ENCODE measurements around the gene ATF6B.
A peak's percentile ranks its signal among the peaks of the same experiment; 100 is the strongest.

The ATF6B gene

GRCh38 chr6:32149932-32150870 lies 22.2 kb upstream of the ATF6B start:
- Histone ChIP-seq H3K27ac (ENCODE audit: insufficient read depth in 1 of 2, low read depth in 1 of 2, low read length in 2 of 2, poor library complexity in 1 of 2, severe bottlenecking in 2 of 2) (no peak overlapping the region), H3K27me3 (replicated peaks in 2 of 5; ENCODE audit: control insufficient read depth in 4 of 5, insufficient read depth in 5 of 5, low read length in 4 of 5) (peaks cover 6 to 32% (median 25%) of the 10 kb centered on the region in 5 experiments), H3K9me3 (ENCODE audit: control extremely low read depth in 1 of 5, control insufficient read depth in 4 of 5, insufficient read depth in 2 of 5, low read depth in 1 of 5, low read length in 4 of 5) (no peaks in the 10 kb centered on the region), H3K4me3 (ENCODE audit: control insufficient read depth in 1 of 7, extremely low read depth in 1 of 7, insufficient read depth in 4 of 7, low read depth in 2 of 7, low read length in 6 of 7) (no peak overlapping the region), H3K4me1 (ENCODE audit: control extremely low read depth in 1 of 4, control insufficient read depth in 4 of 4, insufficient read depth in 4 of 4, low read length in 3 of 4) (peaks cover 0 to 54% (median 36%) of the 10 kb centered on the region in 4 experiments), H3K36me3 (ENCODE audit: control insufficient read depth in 4 of 4, insufficient read depth in 4 of 4, low read length in 3 of 4) (peaks cover 0 to under 1% (median 0%) of the 10 kb centered on the region in 4 experiments)
- WGBS (ENCODE audit: insufficient coverage): 41% methylated on average over 46 of the region's 55 CpGs
- POLR2A ChIA-PET: interaction anchor here (0.8 kb wide), 1 partner anchor 33 kb away, joined by 3 read pairs; no protein-coding TSS in a partner anchor
- peak in 1 of 3 donors; percentile 27 for DNase-seq
- CTCF ChIA-PET: interaction anchor here (0.8 to 1.2 kb wide), 3 partner anchors 8 to 31 kb away, joined by 3 read pairs; no protein-coding TSS in a partner anchor

- Histone ChIP-seq H3K4me3 (ENCODE audit: control insufficient read depth in 1 of 7, extremely low read depth in 1 of 7, insufficient read depth in 4 of 7, low read depth in 2 of 7, low read length in 6 of 7) (peak overlapping the region in 6 of 7 experiments; percentile 38 to 81 (median 72)), H3K27ac (ENCODE audit: insufficient read depth in 1 of 2, low read depth in 1 of 2, low read length in 2 of 2, poor library complexity in 1 of 2, severe bottlenecking in 2 of 2) (no peak overlapping the region), H3K4me1 (ENCODE audit: control extremely low read depth in 1 of 4, control insufficient read depth in 4 of 4, insufficient read depth in 4 of 4, low read length in 3 of 4) (peaks cover 0 to 45% (median 27%) of the 10 kb centered on the region in 4 experiments), H3K27me3 (replicated peaks in 2 of 5; ENCODE audit: control insufficient read depth in 4 of 5, insufficient read depth in 5 of 5, low read length in 4 of 5) (peaks cover 6 to 32% (median 25%) of the 10 kb centered on the region in 5 experiments), H3K9me3 (ENCODE audit: control extremely low read depth in 1 of 5, control insufficient read depth in 4 of 5, insufficient read depth in 2 of 5, low read depth in 1 of 5, low read length in 4 of 5) (no peaks in the 10 kb centered on the region), H3K36me3 (ENCODE audit: control insufficient read depth in 4 of 4, insufficient read depth in 4 of 4, low read length in 3 of 4) (no peaks in the 10 kb centered on the region)
- ChIA-PET CTCF (interaction anchor here (0.8 to 2.0 kb wide), 8 partner anchors 9 to 48 kb away, joined by 3 to 9 read pairs (median 4); partner anchors contain the start of gene FKBPL), POLR2A (interaction anchor here (0.7 kb wide), 1 partner anchor 29 kb away, joined by 3 read pairs; no protein-coding TSS in a partner anchor)
- DNase-seq: no peak
- 46% methylated on average over 31 of the region's 47 CpGs for WGBS (ENCODE audit: insufficient coverage)
Measured at GRCh38 chr6:32149092-32149755, 21.2 kb upstream of the ATF6B start.

- H3K27ac ChIP-seq (ENCODE audit: insufficient read depth in 1 of 2, low read depth in 1 of 2, low read length in 2 of 2, poor library complexity in 1 of 2, severe bottlenecking in 2 of 2): no peak overlapping the region
- peaks cover 0 to 42% (median 22%) of the 10 kb centered on the region in 4 experiments for H3K4me1 ChIP-seq (ENCODE audit: control extremely low read depth in 1 of 4, control insufficient read depth in 4 of 4, insufficient read depth in 4 of 4, low read length in 3 of 4)
- no peaks in the 10 kb centered on the region for H3K36me3 ChIP-seq (ENCODE audit: control insufficient read depth in 4 of 4, insufficient read depth in 4 of 4, low read length in 3 of 4)
- POLR2A ChIA-PET: interaction anchor here (0.7 kb wide), 2 partner anchors 8 to 29 kb away, joined by 3 read pairs; no protein-coding TSS in a partner anchor
- 4% methylated on average over 22 of the region's 39 CpGs for WGBS (ENCODE audit: insufficient coverage)
- H3K27me3 ChIP-seq (replicated peaks in 2 of 5; ENCODE audit: control insufficient read depth in 4 of 5, insufficient read depth in 5 of 5, low read length in 4 of 5): peaks cover 6 to 32% (median 25%) of the 10 kb centered on the region in 5 experiments
- CTCF ChIA-PET: interaction anchor here (0.7 to 2.0 kb wide), 9 partner anchors 10 to 49 kb away, joined by 3 to 9 read pairs (median 3); partner anchors contain the start of gene FKBPL
- DNase-seq: peak; percentile 84 to 90 (median 90)
- H3K9me3 ChIP-seq (ENCODE audit: control extremely low read depth in 1 of 5, control insufficient read depth in 4 of 5, insufficient read depth in 2 of 5, low read depth in 1 of 5, low read length in 4 of 5): no peaks in the 10 kb centered on the region
- peak overlapping the region; percentile 35 to 81 (median 70) for H3K4me3 ChIP-seq (ENCODE audit: control insufficient read depth in 1 of 7, extremely low read depth in 1 of 7, insufficient read depth in 4 of 7, low read depth in 2 of 7, low read length in 6 of 7)
Measured at GRCh38 chr6:32148289-32149091, 20.4 kb upstream of the ATF6B start.

- DNase-seq: peak in 2 of 3 donors; percentile 29 to 34
- Histone ChIP-seq H3K4me3 (ENCODE audit: control insufficient read depth in 1 of 7, extremely low read depth in 1 of 7, insufficient read depth in 4 of 7, low read depth in 2 of 7, low read length in 6 of 7) (peak overlapping the region in 4 of 7 experiments; percentile 70 to 81 (median 76)), H3K27ac (ENCODE audit: insufficient read depth in 1 of 2, low read depth in 1 of 2, low read length in 2 of 2, poor library complexity in 1 of 2, severe bottlenecking in 2 of 2) (no peak overlapping the region), H3K4me1 (ENCODE audit: control extremely low read depth in 1 of 4, control insufficient read depth in 4 of 4, insufficient read depth in 4 of 4, low read length in 3 of 4) (peaks cover 0 to 33% (median 15%) of the 10 kb centered on the region in 4 experiments), H3K9me3 (ENCODE audit: control extremely low read depth in 1 of 5, control insufficient read depth in 4 of 5, insufficient read depth in 2 of 5, low read depth in 1 of 5, low read length in 4 of 5) (no peaks in the 10 kb centered on the region), H3K27me3 (replicated peaks in 2 of 5; ENCODE audit: control insufficient read depth in 4 of 5, insufficient read depth in 5 of 5, low read length in 4 of 5) (peaks cover 6 to 32% (median 25%) of the 10 kb centered on the region in 5 experiments), H3K36me3 (ENCODE audit: control insufficient read depth in 4 of 4, insufficient read depth in 4 of 4, low read length in 3 of 4) (no peaks in the 10 kb centered on the region)
- CTCF ChIA-PET: interaction anchor here (0.7 to 2.0 kb wide), 7 partner anchors 9 to 50 kb away, joined by 3 to 9 read pairs (median 4); partner anchors contain the start of gene FKBPL
- POLR2A ChIA-PET: interaction anchor here (0.7 kb wide), 1 partner anchor 9 kb away, joined by 3 read pairs; no protein-coding TSS in a partner anchor
- no CpG with 5 or more reads among the region's 4 CpGs for WGBS (ENCODE audit: insufficient coverage)
Measured at GRCh38 chr6:32147401-32148132, 19.5 kb upstream of the ATF6B start.

- H3K36me3 ChIP-seq (ENCODE audit: control insufficient read depth in 4 of 4, insufficient read depth in 4 of 4, low read length in 3 of 4): no peaks in the 10 kb centered on the region
- no peaks in the 10 kb centered on the region for H3K9me3 ChIP-seq (ENCODE audit: control extremely low read depth in 1 of 5, control insufficient read depth in 4 of 5, insufficient read depth in 2 of 5, low read depth in 1 of 5, low read length in 4 of 5)
- WGBS (ENCODE audit: insufficient coverage): 75% methylated on average over 4 of the region's 4 CpGs
- peaks cover 0 to 25% (median 10%) of the 10 kb centered on the region in 4 experiments for H3K4me1 ChIP-seq (ENCODE audit: control extremely low read depth in 1 of 4, control insufficient read depth in 4 of 4, insufficient read depth in 4 of 4, low read length in 3 of 4)
- ChIA-PET CTCF (interaction anchor here (0.9 to 1.6 kb wide), 2 partner anchors 10 to 17 kb away, joined by 4 read pairs; partner anchors contain the start of gene FKBPL), POLR2A (interaction anchor here (0.6 kb wide), 1 partner anchor 564 kb away, joined by 3 read pairs; no protein-coding TSS in a partner anchor)
- H3K27ac ChIP-seq (ENCODE audit: insufficient read depth in 1 of 2, low read depth in 1 of 2, low read length in 2 of 2, poor library complexity in 1 of 2, severe bottlenecking in 2 of 2): no peak overlapping the region
- H3K4me3 ChIP-seq (ENCODE audit: control insufficient read depth in 1 of 7, extremely low read depth in 1 of 7, insufficient read depth in 4 of 7, low read depth in 2 of 7, low read length in 6 of 7): no peak overlapping the region
- no peak for DNase-seq
- peaks cover 6 to 32% (median 24%) of the 10 kb centered on the region in 5 experiments for H3K27me3 ChIP-seq (replicated peaks in 2 of 5; ENCODE audit: control insufficient read depth in 4 of 5, insufficient read depth in 5 of 5, low read length in 4 of 5)
Measured at GRCh38 chr6:32146687-32147086, 18.6 kb upstream of the ATF6B start.

All from common myeloid progenitor, CD34-positive (primary cell).